Testis (tissue), 2 donors: ENCODE data around the gene GTF3C5.

Experiments used
- CTCF ChIP-seq, 3 experiments: fragments of 450-650 bp in 2 of 3; fragments of 200-600 bp in 1 of 3; sonication (generic) in 1 of 3; IDR thresholded peaks; one replicate each; pipeline ENCODE4 v1.5.1; 2016 to 2019; ENCODE audit warnings: antibody characterized with exemption in 3 of 3, mild to moderate bottlenecking in 2 of 3, moderate library complexity in 1 of 3
- POLR2A ChIP-seq: fragments of 450-650 bp; IDR thresholded peaks from one replicate; pipeline ENCODE4 v1.6.1; 2017; ENCODE audit warnings: antibody characterized with exemption, mild to moderate bottlenecking, moderate library complexity

- no peak for TF ChIP-seq CTCF (IDR thresholded peaks at IDR 0.05)
- no peak for TF ChIP-seq POLR2A
Measured at GRCh38 chr9:133026426-133026825, 4.4 kb upstream of the GTF3C5 start.
